Stimulated activated CD4-positive, alpha-beta T cell treated with anti-CD3 and anti-CD28 coated beads, Interleukin-1b, Interleukin-23, amount 100 ng/mL, for 4 hours (primary cell): ENCODE results near the gene ADARB2.

ENCODE experiments used
- DNase-seq, 2 donors: peaks; one replicate each; pipeline ENCODE4 v3.0.0-alpha.2; 2020; ENCODE audit warnings: low read depth in 2 of 2

ADARB2 gene

GRCh38 chr10:1191752-1192151 is 545.6 kb downstream of the ADARB2 start:
- no peak for DNase-seq

- DNase-seq: no peak
Measured at GRCh38 chr10:1190791-1191490, 546.4 kb downstream of the ADARB2 start.

GRCh38 chr10:1190052-1190395 is 547.3 kb downstream of the ADARB2 start:
- no peak for DNase-seq

DNA sequence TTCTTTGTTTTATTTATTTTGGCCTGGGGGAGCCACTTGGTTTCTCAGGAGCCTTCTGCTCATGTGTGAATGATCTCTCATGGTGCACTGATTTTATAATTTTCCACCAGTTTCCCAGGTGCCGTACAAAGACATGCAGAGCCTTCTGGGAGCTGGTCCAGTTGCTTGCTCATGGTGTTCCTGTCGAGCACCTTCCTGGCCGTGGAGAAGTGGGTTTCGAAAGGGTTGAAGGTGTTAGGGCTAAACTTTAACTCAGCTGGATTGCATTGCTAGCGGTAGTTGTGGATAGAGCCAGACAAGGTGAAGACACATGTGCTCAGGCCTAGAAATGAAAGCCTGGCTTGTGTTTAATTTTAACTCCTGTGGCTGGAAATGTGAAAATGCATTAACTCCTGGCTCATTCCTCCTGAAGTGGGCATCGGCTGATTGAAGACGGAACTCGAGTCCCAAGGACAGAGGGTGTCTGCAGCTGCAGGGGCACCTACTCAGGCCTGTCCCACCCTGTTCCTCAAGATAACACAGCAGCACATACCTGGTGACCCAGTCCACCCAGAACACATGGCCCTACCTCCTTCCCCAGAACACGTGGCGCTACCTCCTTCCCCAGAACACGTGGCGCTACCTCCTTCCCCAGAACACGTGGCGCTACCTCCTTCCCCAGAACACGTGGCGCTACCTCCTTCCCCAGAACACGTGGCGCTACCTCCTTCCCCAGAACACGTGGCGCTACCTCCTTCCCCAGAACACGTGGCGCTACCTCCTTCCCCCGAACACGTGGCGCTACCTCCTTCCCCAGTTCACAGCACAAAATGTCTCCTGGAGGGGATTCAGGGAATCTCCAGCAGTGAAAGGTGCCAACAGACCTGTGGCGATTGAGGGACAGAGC is 547.9 kb downstream of the ADARB2 start:
- no peak for DNase-seq

GRCh38 chr10:1188558-1189135 is 548.7 kb downstream of the ADARB2 start:
- no peak for DNase-seq

DNA sequence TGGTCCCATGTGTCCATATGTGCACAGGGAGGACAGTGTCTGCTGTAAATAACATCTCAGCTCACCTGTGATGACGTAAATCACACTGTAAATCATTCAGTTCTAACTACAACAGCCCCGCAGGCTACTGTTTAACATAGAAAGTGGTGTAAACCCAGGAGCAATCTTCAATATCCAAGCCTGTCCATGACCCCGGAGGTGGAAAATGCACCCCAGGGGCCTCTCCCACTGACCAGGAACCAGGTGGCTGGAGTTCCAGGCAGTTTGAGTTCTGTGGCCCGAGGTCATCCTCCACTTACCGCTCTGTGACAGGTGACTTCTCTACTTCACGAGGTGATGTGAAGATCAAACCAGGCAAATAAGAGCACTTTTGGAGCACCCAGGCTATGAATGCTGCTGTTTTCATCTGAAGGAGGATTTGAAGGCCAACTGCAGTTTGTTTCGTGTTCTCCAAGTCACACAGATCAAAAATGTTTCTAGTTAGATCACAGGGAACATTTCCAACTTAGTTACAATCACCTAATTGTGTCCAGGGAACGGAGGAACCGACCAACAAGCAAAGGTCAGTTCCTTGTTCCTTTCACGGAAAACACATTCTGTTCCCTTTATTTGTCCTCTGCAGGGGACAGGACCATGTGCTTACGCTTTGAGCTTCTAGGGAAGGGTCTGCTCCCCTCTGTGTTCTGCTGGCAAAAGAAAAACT is 549.3 kb downstream of the ADARB2 start:
- no peak for DNase-seq

DNA sequence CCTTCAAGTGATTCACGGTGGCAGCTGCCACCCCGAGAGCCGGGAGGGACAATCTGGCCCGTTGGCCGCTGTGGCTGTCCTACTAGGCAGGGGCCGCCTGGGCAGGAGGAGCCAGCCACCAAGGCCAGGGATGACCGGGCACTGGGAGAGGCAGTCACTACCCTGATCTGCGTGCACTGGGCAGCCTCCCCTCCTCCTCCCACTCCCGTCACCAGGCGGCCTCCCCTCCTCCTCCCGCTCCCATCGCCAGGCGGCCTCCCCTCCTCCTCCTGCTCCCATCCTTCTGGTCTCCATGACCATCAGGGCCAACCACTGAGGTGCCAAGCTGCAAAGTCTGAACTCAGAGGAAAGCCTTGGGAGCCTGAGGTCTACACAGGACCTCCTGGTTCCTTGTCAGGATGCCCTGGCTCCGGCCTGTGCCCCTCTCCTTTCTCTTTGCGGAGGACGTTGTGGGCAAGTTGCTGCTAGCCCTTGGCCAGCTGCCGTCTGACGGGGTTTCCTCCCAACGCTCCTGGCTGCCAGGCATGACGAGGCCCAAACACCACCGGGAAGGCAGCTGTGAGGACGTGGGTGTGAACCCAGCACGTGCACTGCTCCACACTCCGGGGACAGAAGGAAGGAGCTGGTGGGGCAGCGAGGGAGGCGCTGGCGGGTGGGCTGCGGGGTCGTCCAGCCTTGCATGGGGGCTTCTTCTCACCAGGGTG is 550.0 kb downstream of the ADARB2 start:
- DNase-seq: no peak

DNA sequence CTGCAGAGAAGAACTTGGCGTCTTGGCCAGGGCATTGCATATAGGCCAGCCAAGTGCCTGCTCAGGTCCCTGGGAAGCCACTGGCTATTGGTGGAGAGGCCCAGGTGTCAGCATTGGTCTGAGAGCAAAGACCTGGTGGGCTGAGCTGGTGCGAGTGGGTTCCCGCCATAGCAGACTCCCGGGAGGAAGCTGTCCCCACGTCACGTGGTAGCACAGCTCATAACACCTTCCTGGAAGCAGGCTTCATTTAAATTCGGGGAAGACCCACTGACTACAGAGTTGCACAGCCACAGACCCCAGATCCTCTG is 550.7 kb downstream of the ADARB2 start:
- no peak for DNase-seq

DNA sequence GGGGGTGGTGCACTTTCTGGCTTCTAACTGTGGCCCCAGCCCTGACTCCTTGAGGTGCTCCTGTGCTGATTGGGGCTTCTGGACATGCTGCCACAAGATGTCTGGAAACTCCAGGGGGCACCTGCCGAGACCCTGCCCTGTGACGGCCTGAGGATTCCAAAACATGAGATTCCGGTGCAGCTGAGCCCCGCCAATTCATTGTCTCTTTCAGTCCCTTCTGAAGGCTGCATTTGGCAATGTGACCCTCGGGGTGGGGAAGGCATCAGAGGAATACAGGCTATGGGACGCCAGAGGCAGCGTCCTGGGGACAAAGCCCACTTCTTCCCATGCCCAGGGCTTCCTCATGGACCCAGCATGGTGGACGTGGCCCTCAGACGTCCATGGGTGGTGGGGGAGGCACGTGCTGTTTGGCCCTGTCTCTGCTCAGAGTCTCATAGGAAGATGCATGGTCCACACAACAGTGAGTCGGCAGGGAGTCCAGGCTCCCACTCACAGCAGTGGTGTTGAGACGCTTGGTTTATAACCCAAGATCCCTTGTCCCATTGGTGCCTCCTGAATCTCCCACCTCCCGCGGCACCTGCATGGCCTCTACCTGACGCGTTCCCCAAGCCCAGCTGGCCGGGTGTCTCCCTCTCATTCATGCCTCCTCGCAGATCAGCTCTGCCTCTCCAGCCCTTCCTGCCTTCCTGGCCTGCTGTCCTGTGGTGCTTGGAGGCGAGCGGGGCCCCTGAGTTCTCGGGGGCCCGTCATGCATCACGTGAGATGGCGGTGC is 551.2 kb downstream of the ADARB2 start:
- DNase-seq: no peak

- no peak for DNase-seq
Measured at GRCh38 chr10:1184541-1185430, 552.5 kb downstream of the ADARB2 start.

DNA sequence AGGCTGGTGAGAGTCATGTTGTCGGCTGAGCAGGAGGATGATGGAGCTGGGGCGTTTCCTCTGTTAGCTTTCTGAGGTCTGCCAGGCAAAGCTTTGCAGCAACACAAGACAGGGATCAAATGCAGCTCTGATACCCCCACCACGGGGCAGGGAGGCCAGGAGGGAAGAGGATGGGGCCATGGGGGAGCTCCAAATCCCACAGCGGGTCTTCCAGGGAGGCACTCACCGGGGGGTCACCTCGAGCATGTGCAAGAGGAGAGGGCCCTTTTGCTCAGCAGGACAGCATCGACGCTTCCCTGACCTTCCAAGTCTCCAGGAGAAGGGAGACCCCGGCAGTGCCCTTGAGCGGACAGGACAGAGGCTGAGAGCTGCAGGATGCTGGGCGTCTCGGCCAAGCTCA is 553.6 kb downstream of the ADARB2 start:
- DNase-seq: no peak

- DNase-seq: no peak
Measured at GRCh38 chr10:1183033-1183396, 554.3 kb downstream of the ADARB2 start.

- no peak for DNase-seq
Measured at GRCh38 chr10:1182280-1183032, 554.9 kb downstream of the ADARB2 start.

DNA sequence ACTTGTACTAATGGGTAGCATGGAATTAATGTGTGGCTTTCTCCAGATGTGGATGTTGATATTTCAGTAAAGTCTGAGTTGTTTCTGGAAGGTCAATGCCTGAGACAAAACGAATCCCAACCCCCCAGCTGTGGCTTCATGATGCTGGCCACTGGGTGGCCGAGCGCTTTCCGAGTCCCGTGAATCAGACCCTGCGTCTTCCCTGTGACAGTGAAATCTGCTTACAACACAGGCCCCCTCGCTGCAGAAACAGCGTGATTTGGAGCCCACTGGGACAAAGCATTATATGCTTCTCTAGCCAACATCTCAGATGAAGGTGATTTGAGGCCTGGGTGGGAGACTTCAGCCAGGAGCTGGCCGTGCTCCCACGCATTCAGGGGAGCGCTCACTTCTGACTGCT is 556.5 kb downstream of the ADARB2 start:
- no peak for DNase-seq

DNA sequence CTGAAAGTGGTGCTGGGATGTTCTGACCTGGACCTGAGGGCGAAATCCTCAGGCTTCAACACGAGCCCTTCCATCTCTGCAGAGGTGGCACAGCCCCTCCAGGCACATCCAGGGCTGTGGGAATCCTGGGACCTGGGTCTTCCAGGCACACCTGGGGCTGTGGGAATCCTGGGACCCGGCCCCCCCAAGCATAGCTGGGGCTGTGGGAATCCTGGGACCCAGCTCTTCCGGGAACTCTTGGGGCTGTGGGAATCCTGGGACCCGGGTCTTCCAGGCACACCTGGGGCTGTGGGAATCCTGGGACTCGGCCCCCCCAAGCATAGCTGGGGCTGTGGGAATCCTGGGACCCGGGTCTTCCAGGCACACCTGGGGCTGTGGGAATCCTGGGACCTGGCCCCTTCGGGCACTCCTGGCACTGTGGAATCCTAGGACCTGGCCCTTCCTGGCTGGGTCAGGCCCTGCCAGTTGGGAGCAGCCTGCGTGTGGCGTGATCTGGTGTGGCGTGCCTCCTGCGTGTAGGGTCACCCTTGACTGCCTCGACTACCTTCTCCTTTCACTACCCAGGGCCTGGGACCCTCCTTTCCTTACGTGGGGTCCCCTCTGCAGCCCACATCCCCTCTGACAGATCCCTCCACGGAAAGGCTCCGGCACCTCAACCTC is 557.1 kb downstream of the ADARB2 start:
- DNase-seq: no peak

DNA sequence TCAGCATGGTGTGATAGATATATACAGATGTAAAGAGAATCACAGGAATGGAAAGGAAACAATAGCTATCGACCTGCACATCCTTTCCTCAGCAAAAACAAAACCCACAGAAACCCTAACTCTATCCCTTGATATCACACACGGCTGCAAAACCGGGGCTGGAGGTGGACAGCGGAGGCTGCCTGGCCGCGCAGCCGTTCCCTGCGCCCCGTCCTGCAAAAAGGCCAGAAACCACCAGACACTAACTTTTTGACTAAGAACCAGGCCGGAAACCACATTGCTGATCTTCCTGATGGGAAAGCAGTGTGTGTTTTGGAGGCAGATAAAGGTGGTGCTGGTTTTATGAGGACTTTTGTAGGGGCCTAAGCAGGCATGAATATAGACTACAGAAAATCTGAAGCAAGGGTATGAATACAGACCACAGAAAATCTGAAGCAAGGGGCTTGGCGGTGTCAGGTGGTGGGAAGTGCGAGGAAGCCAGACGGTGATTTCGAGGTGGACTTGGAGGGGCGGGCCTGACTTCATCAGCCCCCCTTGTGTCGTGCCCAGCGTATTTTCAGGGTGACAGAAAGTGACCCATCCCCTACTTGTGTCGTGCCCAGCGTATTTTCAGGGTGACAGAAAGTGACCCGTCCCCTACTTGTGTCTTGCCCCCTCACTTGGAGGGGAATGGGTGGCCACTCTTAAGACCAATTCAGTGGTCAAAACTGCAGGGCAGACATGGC is 557.8 kb downstream of the ADARB2 start:
- no peak for DNase-seq

- no peak for DNase-seq
Measured at GRCh38 chr10:1178506-1178905, 558.8 kb downstream of the ADARB2 start.

- DNase-seq: no peak
Measured at GRCh38 chr10:1177936-1178335, 559.4 kb downstream of the ADARB2 start.
